HFFc6 (cell line): ENCODE data around the gene USB1. TPM values are rescaled to one million over a fixed set of nuclear protein-coding genes. Genes with fewer than 3 reads are reported as not detected.

Source experiments
- DNase-seq: peaks from one replicate; pipeline ENCODE4 v3.0.0-alpha.2; 2018
- H3K27ac Mint-ChIP-seq: 2 replicates; pipeline ENCODE4 v1.8.0; 2020; ENCODE audit warnings: mild to moderate bottlenecking, mixed read lengths
- H3K27me3 Mint-ChIP-seq: 2 replicates; pipeline ENCODE4 v1.8.0; 2021; ENCODE audit warnings: mild to moderate bottlenecking, moderate library complexity, mixed read lengths; ENCODE audit not compliant: insufficient read depth
- H3K36me3 Mint-ChIP-seq: 2 replicates; pipeline ENCODE4 v1.8.0; 2021; ENCODE audit warnings: low read depth, mixed read lengths
- H3K4me1 Mint-ChIP-seq: 2 replicates; pipeline ENCODE4 v1.8.0; 2020; ENCODE audit warnings: low read depth, mixed read lengths
- H3K4me3 Mint-ChIP-seq: 2 replicates; pipeline ENCODE4 v1.8.0; 2020; ENCODE audit warnings: mild to moderate bottlenecking, moderate library complexity, mixed read lengths
- H3K9me3 Mint-ChIP-seq: 2 replicates; pipeline ENCODE4 v1.8.0; 2020; ENCODE audit warnings: mild to moderate bottlenecking, mixed read lengths
- total RNA-seq, 6 experiments: library from RNA; stranded (reverse); fragmentation: NEBNext Ultra II Directional; extraction: Animal tissue kit (Norgen Biotek cat#: 25700); gene quantifications; 2 replicates in 1 of 6; 3 replicates in 5 of 6; pipeline ENCODE4 v1.2.3, GENCODE V29; 2021
- TF ChIP-seq, protein P1 (sequence below): fragments of 200-600 bp; sonication (generic); IDR thresholded peaks from 2 replicates; pipeline ENCODE4 v1.5.0; 2021; ENCODE audit warnings: antibody characterized with exemption, mild to moderate bottlenecking

Gene USB1
- total RNA-seq, 6 experiments from 2014 or later = 62.9 to 88.3 (median 76.3) TPM

- no peak overlapping the region for H3K27ac Mint-ChIP-seq
- H3K27me3 Mint-ChIP-seq = peaks cover 17% of the 10 kb centered on the region
- H3K36me3 Mint-ChIP-seq = no peaks in the 10 kb centered on the region
- no peak for DNase-seq
- peaks cover 24% of the 10 kb centered on the region for H3K4me1 Mint-ChIP-seq
- no peak overlapping the region for H3K4me3 Mint-ChIP-seq
- TF ChIP-seq, protein P1, sequence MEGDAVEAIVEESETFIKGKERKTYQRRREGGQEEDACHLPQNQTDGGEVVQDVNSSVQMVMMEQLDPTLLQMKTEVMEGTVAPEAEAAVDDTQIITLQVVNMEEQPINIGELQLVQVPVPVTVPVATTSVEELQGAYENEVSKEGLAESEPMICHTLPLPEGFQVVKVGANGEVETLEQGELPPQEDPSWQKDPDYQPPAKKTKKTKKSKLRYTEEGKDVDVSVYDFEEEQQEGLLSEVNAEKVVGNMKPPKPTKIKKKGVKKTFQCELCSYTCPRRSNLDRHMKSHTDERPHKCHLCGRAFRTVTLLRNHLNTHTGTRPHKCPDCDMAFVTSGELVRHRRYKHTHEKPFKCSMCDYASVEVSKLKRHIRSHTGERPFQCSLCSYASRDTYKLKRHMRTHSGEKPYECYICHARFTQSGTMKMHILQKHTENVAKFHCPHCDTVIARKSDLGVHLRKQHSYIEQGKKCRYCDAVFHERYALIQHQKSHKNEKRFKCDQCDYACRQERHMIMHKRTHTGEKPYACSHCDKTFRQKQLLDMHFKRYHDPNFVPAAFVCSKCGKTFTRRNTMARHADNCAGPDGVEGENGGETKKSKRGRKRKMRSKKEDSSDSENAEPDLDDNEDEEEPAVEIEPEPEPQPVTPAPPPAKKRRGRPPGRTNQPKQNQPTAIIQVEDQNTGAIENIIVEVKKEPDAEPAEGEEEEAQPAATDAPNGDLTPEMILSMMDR = no peak
- H3K9me3 Mint-ChIP-seq = no peaks in the 10 kb centered on the region
Observed at GRCh38 chr16:58026139-58026704, 25.0 kb downstream of the USB1 start.

- Mint-ChIP-seq H3K4me1 (peaks cover 24% of the 10 kb centered on the region), H3K9me3 (no peaks in the 10 kb centered on the region), H3K27me3 (peaks cover 17% of the 10 kb centered on the region), H3K36me3 (no peaks in the 10 kb centered on the region), H3K4me3 (no peak overlapping the region), H3K27ac (no peak overlapping the region)
- DNase-seq = no peak
- TF ChIP-seq, protein P1 = no peak
Observed at GRCh38 chr16:58026705-58027160, 25.5 kb downstream of the USB1 start.

DNA sequence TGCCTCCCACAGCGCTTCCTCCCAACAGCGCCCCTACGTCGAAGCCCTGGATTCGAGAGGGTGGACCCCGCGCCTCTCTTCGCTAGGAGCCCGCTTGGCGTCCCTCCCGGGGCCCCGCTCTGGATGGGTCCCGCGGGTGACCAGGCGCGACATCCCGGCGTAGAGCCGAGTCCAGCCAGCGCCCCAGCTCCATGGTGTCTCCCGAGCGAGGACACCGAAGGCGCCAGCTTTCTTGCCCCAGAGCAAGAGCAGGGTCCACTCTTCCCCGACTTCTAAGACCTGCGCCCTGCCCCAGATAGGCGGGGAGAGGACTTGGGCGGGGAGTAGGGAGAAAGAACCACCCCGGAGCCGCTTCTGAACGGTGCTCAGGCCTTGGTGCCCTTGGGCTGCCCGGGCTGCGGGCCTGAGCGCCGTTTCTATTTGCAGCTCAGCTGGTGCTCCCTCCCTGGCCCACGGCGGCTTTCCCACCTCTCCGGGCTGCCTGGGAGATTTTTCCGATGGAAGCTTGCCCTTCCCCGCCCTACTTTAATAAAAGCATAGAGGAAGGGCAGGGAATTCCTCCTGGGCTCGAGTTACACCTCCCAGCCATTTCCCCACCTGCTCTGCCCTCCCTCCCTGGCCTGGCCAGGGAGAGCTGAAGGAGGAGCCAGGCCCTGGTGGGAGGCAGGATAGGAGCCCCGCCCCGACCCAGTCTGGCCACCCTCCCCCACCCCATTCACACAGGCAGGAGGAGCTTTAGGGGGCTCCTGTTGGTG is 26.1 kb downstream of the USB1 start:
- Mint-ChIP-seq H3K27me3 (peaks cover 17% of the 10 kb centered on the region), H3K36me3 (no peaks in the 10 kb centered on the region), H3K4me1 (peaks cover 19% of the 10 kb centered on the region), H3K27ac (no peak overlapping the region), H3K9me3 (no peaks in the 10 kb centered on the region), H3K4me3 (no peak overlapping the region)
- no peak for DNase-seq
- TF ChIP-seq, protein P1 = no peak

DNA sequence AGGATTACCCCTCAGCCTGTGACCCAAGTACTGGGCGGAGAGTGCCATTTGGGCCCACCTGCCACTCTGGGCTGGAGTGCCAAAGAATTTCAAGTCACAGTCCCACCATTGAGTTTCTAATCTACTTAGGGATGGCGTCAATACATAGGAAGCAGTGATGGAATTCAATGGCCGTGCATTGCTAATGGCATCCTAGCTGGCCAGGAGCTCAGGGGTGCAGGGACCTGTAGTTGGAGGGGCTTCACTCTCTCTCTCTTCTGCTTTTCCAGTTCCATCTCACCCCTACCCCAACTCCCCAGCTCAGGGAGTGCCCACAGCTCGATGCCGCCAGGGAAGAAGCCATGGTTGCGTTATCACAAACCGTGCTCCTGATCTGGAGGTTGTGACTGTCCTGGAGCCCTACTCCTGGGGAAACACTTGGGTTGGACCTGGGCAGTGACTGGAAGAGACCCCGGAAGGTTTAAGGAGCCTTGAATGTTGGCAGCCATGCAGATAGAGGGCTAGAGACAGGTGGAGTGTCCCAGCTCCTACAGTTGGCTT is 26.8 kb downstream of the USB1 start:
- Mint-ChIP-seq H3K4me3 (no peak overlapping the region), H3K27me3 (peaks cover 17% of the 10 kb centered on the region), H3K4me1 (peaks cover 12% of the 10 kb centered on the region), H3K36me3 (no peaks in the 10 kb centered on the region), H3K27ac (no peak overlapping the region), H3K9me3 (no peaks in the 10 kb centered on the region)
- no peak for DNase-seq
- TF ChIP-seq, protein P1 = no peak

GRCh38 chr16:58028541-58029070 is 27.4 kb downstream of the USB1 start:
- Mint-ChIP-seq H3K36me3 (no peaks in the 10 kb centered on the region), H3K27ac (no peak overlapping the region), H3K27me3 (peaks cover 22% of the 10 kb centered on the region), H3K4me3 (no peak overlapping the region), H3K4me1 (peaks cover 6% of the 10 kb centered on the region), H3K9me3 (no peaks in the 10 kb centered on the region)
- DNase-seq = no peak
- TF ChIP-seq, protein P1 = no peak
